Gastroesophageal sphincter (tissue), 4 donors: ENCODE results near the gene RAB44. TPM values are rescaled to one million over a fixed set of nuclear protein-coding genes. Genes with fewer than 3 reads are reported as not detected.

ENCODE experiments used
- ATAC-seq: fragments of 150-250 bp; one replicate; pipeline ENCODE4 v1.9.1; 2016; ENCODE audit warnings: mild to moderate bottlenecking, moderate library complexity
- H3K27ac ChIP-seq, 4 donors: fragments of 200-600 bp; sonication (generic) in 3 of 4; 1 replicate in 3 of 4; 2 replicates in 1 of 4; pipeline ENCODE4 v1.5.1; 2016 to 2019
- H3K27me3 ChIP-seq: fragments of 200-600 bp; sonication (generic); one replicate; pipeline ENCODE4 v1.5.1; 2019
- H3K36me3 ChIP-seq, 2 donors: fragments of 200-600 bp; sonication (generic); one replicate each; pipeline ENCODE4 v1.5.1; 2019; ENCODE audit warnings: control low read depth in 1 of 2
- H3K4me1 ChIP-seq, 3 donors: fragments of 200-600 bp; sonication (generic); 1 replicate in 2 of 3; 2 replicates in 1 of 3; pipeline ENCODE4 v1.5.1; 2016 to 2019; ENCODE audit warnings: control low read depth in 2 of 3
- H3K4me3 ChIP-seq, 2 donors: fragments of 200-600 bp; sonication (generic); one replicate each; pipeline ENCODE4 v1.5.1; 2019; ENCODE audit warnings: mild to moderate bottlenecking in 1 of 2, moderate library complexity in 1 of 2
- H3K9me3 ChIP-seq, 3 donors: fragments of 200-600 bp; sonication (generic); one replicate each; pipeline ENCODE4 v1.5.1; 2017 to 2019; ENCODE audit warnings: control low read depth in 2 of 3
- EP300 ChIP-seq: sonication (generic); formaldehyde crosslinking; IDR thresholded peaks from one replicate; pipeline ENCODE4 v1.6.1; 2017; ENCODE audit warnings: antibody characterized with exemption, mild to moderate bottlenecking
- POLR2A ChIP-seq, 2 donors: fragments of 450-650 bp; IDR thresholded peaks; one replicate each; pipeline ENCODE4 v1.6.1; 2017; ENCODE audit warnings: antibody characterized with exemption in 2 of 2, mild to moderate bottlenecking in 2 of 2, moderate library complexity in 1 of 2
- POLR2AphosphoS5 ChIP-seq: sonication (generic); formaldehyde crosslinking; IDR thresholded peaks from one replicate; pipeline ENCODE4 v1.6.1; 2017; ENCODE audit warnings: antibody characterized with exemption
- WGBS, 2 donors: methylation state at CpG; one replicate each; pipeline ENCODE4 v1.1.5; 2018; ENCODE audit warnings: low coverage in 1 of 2; 5-methylcytosine and 5-hydroxymethylcytosine counted together
- total RNA-seq, 4 donors: library from RNA; depleted of rRNA; stranded (reverse); fragments of >200 nt; gene quantifications; one replicate each; pipeline ENCODE4 v1.1.0, GENCODE V29; 2016
- TF ChIP-seq, protein P1 (sequence below), 4 experiments: fragments of 200-600 bp in 2 of 4; fragments of 450-650 bp in 2 of 4; sonication (generic) in 1 of 4; IDR thresholded peaks; one replicate each; pipeline ENCODE4 v1.5.1; 2017 to 2019; ENCODE audit warnings: antibody characterized with exemption in 4 of 4, mild to moderate bottlenecking in 2 of 4, moderate library complexity in 2 of 4

Gene RAB44
- total RNA-seq, 4 donors from 2014 or later, result 0.67 to 1.6 (median 0.89) TPM; not detected in 1

DNA sequence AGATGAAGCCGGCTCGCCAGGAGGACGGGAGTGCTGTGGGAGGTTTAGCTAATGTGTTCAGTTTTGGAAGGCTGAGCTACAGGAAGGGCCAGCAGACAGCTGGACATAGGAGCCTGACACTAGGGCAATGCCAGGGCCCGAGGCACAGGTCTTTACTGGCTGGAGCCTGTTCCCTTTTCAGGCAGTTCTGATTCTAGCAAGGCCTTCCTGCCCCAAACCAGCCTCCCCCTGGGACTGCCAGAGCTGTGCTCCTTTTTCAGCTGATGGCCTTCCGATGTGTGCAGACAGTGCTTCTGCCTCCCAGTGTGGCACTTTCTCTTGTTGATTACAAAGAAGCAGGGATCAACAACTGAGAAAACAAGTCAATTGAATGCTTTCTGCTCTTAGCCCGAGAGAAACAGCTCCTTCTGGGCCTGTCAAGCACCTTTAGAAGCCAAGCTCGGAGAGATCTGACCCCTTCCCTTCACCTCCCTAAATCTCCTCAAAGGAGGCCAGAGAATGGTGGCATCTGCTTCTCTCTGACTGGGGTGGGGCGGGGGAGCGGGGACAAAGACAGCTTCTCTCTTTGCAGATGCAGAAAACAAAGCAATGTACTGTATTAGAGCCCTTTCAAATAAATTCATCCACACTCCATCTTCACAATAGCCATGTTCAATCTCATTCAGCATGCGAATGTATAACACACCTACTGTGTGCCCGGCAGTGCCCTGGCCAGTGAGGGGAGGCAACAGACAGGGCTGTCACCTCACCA lies 63.2 kb downstream of the RAB44 start:
- H3K27me3 ChIP-seq, result no peaks in the 10 kb centered on the region
- no peaks in the 10 kb centered on the region for H3K36me3 ChIP-seq
- 78 to 89% methylated on average over 4 to 6 of the region's 11 CpGs for WGBS, 2 donors
- H3K27ac ChIP-seq, result no peak overlapping the region
- no peak overlapping the region for H3K4me3 ChIP-seq
- no peaks in the 10 kb centered on the region for H3K9me3 ChIP-seq
- TF ChIP-seq, protein P1, sequence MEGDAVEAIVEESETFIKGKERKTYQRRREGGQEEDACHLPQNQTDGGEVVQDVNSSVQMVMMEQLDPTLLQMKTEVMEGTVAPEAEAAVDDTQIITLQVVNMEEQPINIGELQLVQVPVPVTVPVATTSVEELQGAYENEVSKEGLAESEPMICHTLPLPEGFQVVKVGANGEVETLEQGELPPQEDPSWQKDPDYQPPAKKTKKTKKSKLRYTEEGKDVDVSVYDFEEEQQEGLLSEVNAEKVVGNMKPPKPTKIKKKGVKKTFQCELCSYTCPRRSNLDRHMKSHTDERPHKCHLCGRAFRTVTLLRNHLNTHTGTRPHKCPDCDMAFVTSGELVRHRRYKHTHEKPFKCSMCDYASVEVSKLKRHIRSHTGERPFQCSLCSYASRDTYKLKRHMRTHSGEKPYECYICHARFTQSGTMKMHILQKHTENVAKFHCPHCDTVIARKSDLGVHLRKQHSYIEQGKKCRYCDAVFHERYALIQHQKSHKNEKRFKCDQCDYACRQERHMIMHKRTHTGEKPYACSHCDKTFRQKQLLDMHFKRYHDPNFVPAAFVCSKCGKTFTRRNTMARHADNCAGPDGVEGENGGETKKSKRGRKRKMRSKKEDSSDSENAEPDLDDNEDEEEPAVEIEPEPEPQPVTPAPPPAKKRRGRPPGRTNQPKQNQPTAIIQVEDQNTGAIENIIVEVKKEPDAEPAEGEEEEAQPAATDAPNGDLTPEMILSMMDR (IDR thresholded peaks at IDR 0.05), result no peak
- TF ChIP-seq POLR2A (IDR thresholded peaks at IDR 0.05) (no peak), POLR2AphosphoS5 (no peak), EP300 (no peak)
- ATAC-seq, result no peak
- H3K4me1 ChIP-seq, result peaks cover 0 to 19% (median 6%) of the 10 kb centered on the region in 3 donors

- no peaks in the 10 kb centered on the region for H3K27me3 ChIP-seq
- H3K4me3 ChIP-seq, result no peak overlapping the region
- no peaks in the 10 kb centered on the region for H3K36me3 ChIP-seq
- TF ChIP-seq, protein P1 (IDR thresholded peaks at IDR 0.05), result no peak
- no peak for TF ChIP-seq POLR2A (IDR thresholded peaks at IDR 0.05)
- no peak for TF ChIP-seq EP300
- no peak for TF ChIP-seq POLR2AphosphoS5
- no peak for ATAC-seq
- H3K9me3 ChIP-seq, result no peaks in the 10 kb centered on the region
- no peak overlapping the region for H3K27ac ChIP-seq
- WGBS, 2 donors, result 92% methylated on average over 6 of the region's 11 CpGs; no CpG with 5 or more reads in 1 of the 2 donors
- peaks cover 0 to 27% (median 8%) of the 10 kb centered on the region in 3 donors for H3K4me1 ChIP-seq
These were observed 64.5 kb downstream of the RAB44 start for GRCh38 chr6:36762123-36762522.

DNA sequence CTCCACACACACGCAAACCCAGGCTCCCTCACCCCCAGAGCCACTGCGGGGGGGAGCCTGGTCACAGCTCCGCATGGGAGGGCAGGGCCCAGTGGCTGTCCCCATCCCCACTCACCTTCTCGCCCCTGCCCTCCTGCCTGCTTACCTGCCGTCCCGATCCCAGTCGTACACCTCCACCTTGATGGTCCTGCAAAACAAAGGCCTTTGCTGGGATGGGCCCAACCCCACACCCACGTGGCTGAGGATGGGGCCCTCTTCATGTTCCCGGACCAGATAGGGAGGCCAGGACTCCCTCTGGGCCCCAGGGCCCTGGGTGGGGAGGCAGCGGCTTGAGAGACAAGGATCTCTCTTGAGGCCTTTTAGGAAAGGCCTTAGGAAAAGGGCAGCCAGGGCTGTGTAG lies 67.6 kb downstream of the RAB44 start:
- Histone ChIP-seq H3K4me1 (peaks cover 0 to 37% (median 18%) of the 10 kb centered on the region in 3 donors), H3K27ac (no peak overlapping the region), H3K36me3 (no peaks in the 10 kb centered on the region), H3K4me3 (no peak overlapping the region), H3K27me3 (no peaks in the 10 kb centered on the region), H3K9me3 (no peaks in the 10 kb centered on the region)
- 100% methylated on average over 3 of the region's 10 CpGs; no CpG with 5 or more reads in 1 of the 2 donors for WGBS, 2 donors
- no peak for ATAC-seq
- TF ChIP-seq EP300 (no peak), POLR2A (IDR thresholded peaks at IDR 0.05) (no peak), POLR2AphosphoS5 (no peak)
- TF ChIP-seq, protein P1 (IDR thresholded peaks at IDR 0.05), result no peak

DNA sequence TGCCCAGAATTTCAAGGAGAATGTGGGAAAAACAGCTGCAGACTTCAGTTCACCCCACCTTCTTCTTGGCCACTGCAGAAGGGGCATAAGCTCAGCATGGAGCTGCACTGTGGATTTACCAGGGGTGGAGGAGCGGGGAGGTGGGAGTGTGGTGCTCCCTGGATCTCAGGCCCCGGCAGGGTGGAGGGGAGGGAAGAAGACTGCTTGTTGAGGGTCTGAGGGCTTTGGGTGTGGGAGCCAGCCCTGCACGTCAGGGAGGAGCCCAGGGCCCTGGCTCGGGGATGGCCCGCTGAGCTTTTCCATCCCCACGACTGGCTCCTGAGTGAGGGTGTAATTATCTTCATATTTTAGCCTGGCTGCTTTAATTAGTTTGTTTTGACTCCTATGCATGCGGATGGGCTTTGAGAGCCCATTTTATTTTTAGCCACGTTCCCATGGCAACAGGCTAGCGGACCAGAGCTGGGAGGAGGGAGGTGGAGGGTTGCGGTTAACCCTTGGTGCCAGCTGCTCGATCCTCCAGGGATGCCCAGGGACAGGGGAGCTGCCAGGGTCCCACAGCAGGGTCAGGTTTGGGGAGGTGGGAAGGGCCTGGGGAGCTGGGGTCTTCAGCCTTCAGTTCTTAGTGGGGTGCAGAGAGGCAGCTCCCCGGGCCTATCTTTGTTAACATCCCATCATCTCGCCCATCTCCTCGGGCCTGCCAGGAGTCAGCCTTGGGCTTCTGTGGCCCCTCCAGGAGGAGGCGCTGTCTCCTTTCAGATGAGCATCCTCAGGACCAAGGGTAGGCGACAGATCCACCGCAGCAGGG lies 68.2 kb downstream of the RAB44 start:
- H3K27me3 ChIP-seq, result no peaks in the 10 kb centered on the region
- H3K36me3 ChIP-seq, result no peaks in the 10 kb centered on the region
- H3K4me3 ChIP-seq, result no peak overlapping the region
- peak; percentile 86 for ATAC-seq
- H3K9me3 ChIP-seq, result no peaks in the 10 kb centered on the region
- 21% methylated on average over 5 of the region's 17 CpGs; no CpG with 5 or more reads in 1 of the 2 donors for WGBS, 2 donors
- TF ChIP-seq, protein P1 (IDR thresholded peaks at IDR 0.05), result peak in 3 of 4 experiments; percentile 88 to 91 (median 89)
- no peak for TF ChIP-seq POLR2A (IDR thresholded peaks at IDR 0.05)
- H3K4me1 ChIP-seq, result peaks cover 0 to 41% (median 18%) of the 10 kb centered on the region in 3 donors
- H3K27ac ChIP-seq, result no peak overlapping the region
